IPS DF 4.7 (cell line): ENCODE results near the gene PTK6.
"Not testable (repeated sequence)": the region's sequence is repeated elsewhere in the genome, so short reads cannot be mapped to it uniquely, and the experiment has no call there.

Experiments used
- DNase-seq: peaks from one replicate; pipeline ENCODE4 v3.0.0-alpha.2; 2013; ENCODE audit warnings: low spot score; ENCODE audit errors: extremely low read depth

The PTK6 gene

GRCh38 chr20:63495167-63495720 lies 41.9 kb downstream of the PTK6 start:
- DNase-seq, result no peak

- DNase-seq, result no peak
These were observed 42.6 kb downstream of the PTK6 start for GRCh38 chr20:63494420-63495166.

- DNase-seq, result no peak
These were observed 43.1 kb downstream of the PTK6 start for GRCh38 chr20:63494084-63494419.

GRCh38 chr20:63493563-63494020 lies 43.6 kb downstream of the PTK6 start:
- DNase-seq, result no peak

GRCh38 chr20:63492982-63493381 lies 44.2 kb downstream of the PTK6 start:
- DNase-seq, result no peak

DNA sequence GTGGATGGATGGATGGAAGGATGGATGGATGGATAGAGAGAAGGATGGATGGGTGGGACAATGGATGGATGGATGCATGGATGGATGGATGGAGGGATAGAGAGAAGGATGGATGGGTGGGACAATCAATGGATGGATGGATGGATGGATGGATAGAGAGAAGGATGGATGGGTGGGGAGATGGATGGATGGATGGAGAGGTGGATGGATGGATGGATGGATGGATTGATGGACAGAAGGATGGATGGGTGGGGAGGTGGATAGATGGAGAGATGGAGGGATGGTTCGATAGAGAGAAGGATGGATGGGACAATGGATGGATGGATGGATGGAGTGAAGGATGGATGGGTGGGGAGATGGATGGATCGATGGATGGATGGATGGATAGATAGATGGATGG lies 44.7 kb downstream of the PTK6 start:
- no peak for DNase-seq

GRCh38 chr20:63491635-63492230 lies 45.4 kb downstream of the PTK6 start:
- DNase-seq, result no peak

DNA sequence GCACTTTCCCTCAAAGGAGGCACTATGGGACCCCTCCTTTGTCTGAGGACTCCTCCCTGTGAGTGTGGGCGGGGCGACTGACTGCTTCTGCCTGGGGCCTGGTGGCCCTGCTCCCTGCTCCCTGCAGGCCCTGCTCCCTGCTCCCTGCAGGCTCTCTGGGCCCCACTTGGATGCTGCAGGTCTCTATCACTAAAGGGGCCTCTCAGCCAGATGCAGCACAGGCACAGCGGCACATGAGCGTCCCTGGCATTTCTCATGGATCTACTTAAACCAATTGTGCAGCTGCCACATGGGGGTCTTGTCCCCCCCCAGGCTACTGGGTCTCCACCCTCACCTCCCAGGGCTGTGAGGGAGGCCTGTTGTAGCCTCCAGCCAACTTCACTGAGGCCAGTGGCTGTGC lies 46.1 kb downstream of the PTK6 start:
- no peak for DNase-seq

GRCh38 chr20:63490416-63490815 lies 46.8 kb downstream of the PTK6 start:
- no peak for DNase-seq

DNA sequence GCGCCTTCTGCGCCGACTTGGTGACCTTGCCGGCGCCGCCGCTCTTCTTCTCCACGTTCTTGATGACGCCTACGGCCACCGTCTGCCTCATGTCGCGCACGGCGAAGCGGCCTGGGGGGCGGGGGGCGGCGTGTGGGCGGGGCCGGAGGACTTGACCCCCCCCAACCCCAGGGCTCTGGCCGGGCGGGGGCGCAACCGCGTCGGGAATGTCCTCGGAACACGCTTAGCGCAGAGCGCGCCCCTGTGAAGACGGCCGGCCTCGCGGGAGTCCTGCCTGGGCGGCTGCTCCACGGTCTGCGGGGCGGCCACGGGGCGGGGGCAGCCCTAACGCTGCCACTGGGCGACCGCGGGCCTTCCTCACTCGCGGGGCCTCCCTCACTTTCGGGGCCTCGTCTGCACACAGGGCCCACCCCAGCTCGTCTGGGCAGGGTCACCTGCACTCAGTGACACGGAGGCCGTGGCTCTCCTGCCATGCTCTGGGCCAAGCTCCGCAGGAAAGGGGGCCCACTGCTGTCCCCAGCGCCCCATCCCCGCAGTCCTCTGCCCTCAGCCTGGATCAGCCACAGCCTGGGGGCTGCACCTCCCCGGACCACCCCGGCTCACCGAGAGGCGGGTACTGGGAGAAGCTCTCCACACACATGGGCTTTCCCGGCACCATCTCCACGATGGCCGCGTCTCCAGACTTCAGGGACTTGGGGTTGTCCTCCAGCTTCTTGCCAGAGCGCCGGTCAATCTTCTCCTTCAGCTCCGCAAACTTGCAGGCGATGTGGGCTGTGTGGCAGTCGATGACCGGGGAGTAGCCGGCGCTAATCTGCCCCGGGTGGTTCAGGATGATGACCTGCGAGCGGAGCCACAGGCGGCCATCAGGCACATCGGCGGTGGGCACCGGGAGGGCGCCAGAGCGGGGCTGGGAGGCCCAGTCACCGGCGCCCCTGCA lies 48.6 kb downstream of the PTK6 start:
- DNase-seq, result no peak

- no peak for DNase-seq
These were observed 49.4 kb downstream of the PTK6 start for GRCh38 chr20:63487781-63488241.

GRCh38 chr20:63487116-63487764 lies 49.9 kb downstream of the PTK6 start:
- DNase-seq, result no peak

DNA sequence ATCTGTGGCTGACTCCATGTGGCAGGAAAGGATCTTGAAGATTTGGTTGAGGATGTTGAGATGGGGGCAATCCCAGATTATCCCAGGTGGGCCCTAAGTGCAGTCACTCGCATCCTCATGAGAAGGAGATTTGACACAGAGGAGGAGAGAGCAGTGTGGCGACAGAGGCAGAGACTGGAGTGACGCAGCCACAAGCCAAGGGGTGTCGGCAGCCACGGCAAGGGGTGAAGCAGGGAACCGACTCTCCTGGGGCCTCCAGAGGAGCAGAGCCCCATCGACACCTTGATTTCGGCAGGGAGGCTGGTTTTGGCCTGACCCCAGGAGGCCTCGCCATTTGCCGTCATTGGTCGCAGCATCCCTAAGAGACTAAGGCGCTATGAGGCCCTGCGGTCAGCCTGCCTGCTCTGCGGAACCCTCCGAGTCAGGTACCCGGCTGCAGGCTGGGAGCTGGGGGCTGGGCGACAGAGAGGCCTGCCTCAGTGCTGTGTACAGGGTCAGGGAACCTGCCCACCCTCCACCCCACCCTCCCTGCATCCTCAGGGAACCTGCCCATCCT lies 50.8 kb downstream of the PTK6 start:
- no peak for DNase-seq

GRCh38 chr20:63484651-63485403 lies 52.3 kb downstream of the PTK6 start:
- no peak for DNase-seq

DNA sequence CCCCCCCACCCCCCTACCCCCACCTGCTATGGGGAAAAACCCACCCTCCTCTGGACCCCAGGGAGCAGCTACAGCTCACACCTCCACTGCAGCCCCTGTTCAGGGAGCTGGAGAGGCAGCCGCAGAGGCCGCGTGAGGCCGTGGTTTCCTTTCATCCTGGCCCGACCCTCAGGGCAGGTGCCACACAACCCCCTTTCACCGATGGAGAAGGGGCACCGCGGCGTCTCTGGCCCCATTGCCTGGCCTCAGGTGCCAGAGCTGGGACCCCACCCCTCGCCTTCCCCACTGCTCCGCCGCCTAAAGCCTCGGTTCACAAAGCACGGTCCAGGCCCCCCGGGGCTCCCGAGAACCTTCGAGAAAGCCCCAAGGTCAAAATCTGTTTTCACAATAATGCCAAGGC lies 52.9 kb downstream of the PTK6 start:
- no peak for DNase-seq

GRCh38 chr20:63483834-63484233 lies 53.3 kb downstream of the PTK6 start:
- DNase-seq, result no peak

DNA sequence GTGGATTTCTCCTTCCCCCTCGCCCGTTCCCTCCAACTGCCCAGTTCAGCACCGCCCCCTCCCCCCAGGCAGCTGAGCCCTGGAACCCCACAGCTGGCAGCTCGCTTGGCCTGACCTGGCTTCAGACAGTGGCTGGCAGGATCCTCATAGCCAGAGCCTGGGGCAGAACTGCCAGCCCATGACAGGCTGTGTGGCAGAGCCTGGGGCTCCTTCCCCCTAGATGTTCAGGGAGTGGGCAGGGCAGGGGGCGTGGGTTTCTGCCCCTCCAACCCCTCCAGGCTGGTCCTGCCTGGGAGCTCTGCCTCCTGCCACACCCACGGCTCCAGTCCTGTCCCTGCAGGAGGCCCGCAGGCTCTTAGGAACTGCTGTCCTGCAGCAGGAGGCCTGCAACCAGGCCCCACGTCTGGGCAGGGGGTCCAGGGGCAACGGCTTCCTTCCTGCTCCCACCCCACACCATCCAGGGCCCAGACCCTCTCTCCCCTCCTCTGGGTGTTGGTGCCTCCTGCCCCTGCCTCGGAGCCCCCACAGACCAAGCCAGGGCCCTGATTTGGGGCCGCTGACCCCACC lies 55.1 kb downstream of the PTK6 start:
- no peak for DNase-seq

- DNase-seq, result no peak
These were observed 55.7 kb downstream of the PTK6 start for GRCh38 chr20:63481503-63481902.

- not testable (repeated sequence) for DNase-seq
These were observed 57.3 kb downstream of the PTK6 start for GRCh38 chr20:63479695-63480419.
